GM12865 (cell line): ENCODE data around the gene CAMKK1.

Experiments used
- DNase-seq: peaks from one replicate; pipeline ENCODE4 v3.0.0; 2010; ENCODE audit warnings: low read depth
- H3K4me3 ChIP-seq: 2 replicates; pipeline ENCODE4 v1.5.1; 2011; ENCODE audit warnings: mild to moderate bottlenecking, low read depth, low read length, control low read depth
- TF ChIP-seq, protein P1 (sequence below): IDR thresholded peaks from 2 replicates; pipeline ENCODE4 v1.5.1; 2011; ENCODE audit warnings: low read length, control low read depth, low read depth, inconsistent platforms; ENCODE audit not compliant: insufficient read depth; ENCODE audit errors: missing control alignments

Gene CAMKK1

DNA sequence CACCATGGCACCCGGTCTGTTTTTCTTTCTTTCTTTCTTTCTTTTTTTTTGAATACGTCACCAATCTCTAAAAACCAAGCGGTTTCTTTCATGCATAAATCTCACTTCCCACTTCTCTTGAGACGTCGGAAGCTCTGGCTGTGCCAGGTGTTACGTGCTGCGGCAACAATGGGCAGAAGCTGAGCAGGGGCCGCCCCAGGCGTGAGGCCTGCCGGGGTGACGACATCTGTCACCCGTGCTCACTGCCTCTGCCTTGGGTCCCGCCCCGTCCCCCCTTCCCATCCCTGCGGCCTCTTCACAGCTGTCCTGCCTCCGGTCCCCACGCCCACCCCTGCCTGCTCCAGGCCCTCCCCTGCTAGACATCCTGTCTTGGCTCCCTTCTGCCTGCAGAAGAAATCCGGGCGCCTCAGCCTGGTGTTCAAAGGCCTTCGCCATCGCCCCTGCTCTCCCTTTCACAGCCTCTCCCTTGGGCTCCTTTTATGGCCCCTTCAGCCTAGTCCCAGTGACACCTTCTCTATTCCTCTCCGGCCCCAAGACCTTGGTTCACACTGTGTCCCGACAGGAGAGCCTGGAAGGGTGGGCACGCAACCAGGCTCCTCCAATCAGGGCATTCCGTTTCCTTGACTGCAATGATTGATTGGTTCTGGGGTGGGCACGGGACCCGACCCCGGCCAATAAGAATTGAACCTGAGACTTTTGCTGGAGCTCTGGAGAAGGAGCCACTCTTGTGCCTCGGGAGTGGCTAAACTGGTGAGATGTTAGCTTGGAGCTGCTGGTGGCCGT is 18.6 kb upstream of the CAMKK1 start:
- no peak overlapping the region for H3K4me3 ChIP-seq
- TF ChIP-seq, protein P1, sequence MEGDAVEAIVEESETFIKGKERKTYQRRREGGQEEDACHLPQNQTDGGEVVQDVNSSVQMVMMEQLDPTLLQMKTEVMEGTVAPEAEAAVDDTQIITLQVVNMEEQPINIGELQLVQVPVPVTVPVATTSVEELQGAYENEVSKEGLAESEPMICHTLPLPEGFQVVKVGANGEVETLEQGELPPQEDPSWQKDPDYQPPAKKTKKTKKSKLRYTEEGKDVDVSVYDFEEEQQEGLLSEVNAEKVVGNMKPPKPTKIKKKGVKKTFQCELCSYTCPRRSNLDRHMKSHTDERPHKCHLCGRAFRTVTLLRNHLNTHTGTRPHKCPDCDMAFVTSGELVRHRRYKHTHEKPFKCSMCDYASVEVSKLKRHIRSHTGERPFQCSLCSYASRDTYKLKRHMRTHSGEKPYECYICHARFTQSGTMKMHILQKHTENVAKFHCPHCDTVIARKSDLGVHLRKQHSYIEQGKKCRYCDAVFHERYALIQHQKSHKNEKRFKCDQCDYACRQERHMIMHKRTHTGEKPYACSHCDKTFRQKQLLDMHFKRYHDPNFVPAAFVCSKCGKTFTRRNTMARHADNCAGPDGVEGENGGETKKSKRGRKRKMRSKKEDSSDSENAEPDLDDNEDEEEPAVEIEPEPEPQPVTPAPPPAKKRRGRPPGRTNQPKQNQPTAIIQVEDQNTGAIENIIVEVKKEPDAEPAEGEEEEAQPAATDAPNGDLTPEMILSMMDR = no peak
- peak; percentile 94 for DNase-seq

DNA sequence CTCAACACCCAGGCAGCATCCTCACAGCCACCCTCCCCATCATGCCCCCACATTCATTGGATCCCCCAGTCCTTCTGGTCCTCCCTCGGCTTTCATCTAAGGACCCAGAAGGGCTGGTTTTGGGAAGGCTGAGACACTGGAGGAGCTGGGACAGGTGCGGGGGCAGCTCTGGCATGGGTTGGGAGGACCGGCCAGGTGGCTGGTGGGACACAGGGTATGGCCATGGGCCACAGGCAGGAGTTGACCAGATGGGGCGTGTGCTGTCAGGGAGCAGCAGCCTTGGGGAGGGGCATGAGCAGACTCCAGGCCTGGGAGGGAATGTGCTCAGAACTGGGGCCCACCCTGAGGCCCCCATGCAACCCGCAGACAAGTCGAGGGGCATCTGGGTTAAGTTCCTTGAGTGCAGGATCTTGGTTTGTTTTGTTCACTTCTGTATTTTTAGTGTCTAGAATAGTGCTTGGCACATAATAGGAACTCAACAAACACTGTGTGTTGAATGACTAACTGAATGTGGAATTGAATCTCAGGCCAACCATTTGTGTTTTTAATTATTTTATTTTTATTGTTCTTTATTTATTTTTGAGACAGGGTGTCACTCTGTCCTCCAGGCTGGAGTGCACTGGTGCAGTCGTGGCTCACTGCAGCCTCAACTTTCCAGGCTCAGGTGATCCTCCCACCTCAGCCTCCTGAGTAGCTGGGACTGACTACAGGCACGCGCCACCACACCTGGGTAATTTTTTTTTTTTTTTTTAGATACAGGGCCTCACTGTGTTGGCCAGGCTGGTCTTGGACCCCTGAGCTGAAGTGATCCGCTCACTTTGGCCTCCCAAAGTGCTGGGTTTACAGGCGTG is 17.8 kb upstream of the CAMKK1 start:
- no peak overlapping the region for H3K4me3 ChIP-seq
- no peak for DNase-seq
- TF ChIP-seq, protein P1 = no peak

DNA sequence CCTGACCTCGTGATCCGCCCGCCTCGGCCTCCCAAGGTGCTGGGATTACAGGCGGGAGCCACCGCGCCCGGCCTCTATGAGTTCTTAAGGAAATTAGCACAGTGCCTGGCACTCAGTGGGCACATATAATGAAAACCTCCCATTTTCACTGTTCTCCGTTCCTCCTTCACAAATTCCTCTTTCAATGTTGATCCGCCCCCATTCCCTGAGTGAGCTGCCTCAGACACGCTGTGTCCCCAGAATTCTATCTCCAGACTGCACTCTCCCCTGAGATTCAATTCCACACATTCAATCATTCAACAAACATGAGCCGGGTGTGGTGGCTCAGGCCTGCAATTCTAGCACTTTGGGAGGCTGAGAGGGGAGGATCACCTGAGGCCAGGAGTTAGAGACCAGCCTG is 16.4 kb upstream of the CAMKK1 start:
- TF ChIP-seq, protein P1 = no peak
- H3K4me3 ChIP-seq = no peak overlapping the region
- no peak for DNase-seq

- no peak overlapping the region for H3K4me3 ChIP-seq
- DNase-seq = no peak
- TF ChIP-seq, protein P1 = peak; percentile 28
These were observed 14.8 kb upstream of the CAMKK1 start for GRCh38 chr17:3907483-3908216.

DNA sequence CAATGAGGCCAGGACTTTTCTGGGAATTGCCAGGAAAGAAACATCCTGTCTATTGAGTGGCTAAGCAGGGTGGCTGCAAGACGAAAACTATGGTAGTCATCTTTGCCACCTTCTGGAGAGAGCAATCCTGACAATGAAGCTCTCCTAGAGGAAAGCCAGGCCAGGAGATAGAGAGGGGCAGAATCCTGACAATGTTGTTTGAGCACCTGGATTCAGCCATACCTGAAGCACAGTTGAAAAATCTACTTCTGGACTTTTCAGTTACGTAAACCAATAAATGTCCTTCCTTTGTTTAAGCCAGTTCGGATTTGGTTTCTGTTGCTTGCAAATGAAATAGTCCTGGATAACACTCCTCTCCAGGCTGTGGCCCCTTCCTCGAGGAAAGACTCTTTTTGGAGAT is 14.0 kb upstream of the CAMKK1 start:
- TF ChIP-seq, protein P1 = no peak
- DNase-seq = no peak

DNA sequence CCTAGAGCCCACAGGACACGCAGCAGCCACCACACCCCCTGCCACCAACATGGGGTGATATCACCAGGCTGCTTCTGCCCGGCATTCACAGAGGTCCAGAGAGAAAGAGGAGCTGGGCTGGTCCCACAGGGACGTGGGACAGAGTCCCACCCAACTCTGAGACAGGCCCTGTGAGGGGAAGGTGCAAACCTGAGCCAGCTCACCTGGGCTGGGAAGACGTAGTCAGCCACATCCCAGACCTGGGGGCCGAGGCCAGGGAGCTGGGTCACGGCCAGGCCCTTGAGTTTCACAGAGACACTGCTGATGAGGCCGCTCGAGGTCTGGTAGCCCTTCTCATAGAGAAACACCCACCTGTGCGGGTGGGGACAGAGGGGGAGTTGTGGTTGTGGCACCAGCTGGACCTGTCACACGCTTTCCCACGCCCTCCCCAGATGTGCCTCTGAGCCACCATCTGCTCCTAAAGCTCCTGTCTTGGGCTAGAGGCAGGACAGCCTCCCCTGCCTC is 12.2 kb upstream of the CAMKK1 start:
- TF ChIP-seq, protein P1 = no peak

More for the DNA sequence above, 14.0 kb upstream of the CAMKK1 start:
- no peak overlapping the region for H3K4me3 ChIP-seq

More for the DNA sequence above, 12.2 kb upstream of the CAMKK1 start:
- DNase-seq = no peak
- no peak overlapping the region for H3K4me3 ChIP-seq
